ENCODE data around the gene A2M. TPM values are rescaled to one million over a fixed set of nuclear protein-coding genes. Genes with fewer than 3 reads are reported as not detected.

The A2M gene
- total and polyA plus RNA-seq, 2 of the 8 experiments (the other 6 are each of a cell fraction or from before 2014, with no cell fraction given): 0.15 TPM; not detected in 1

GRCh38 chr12:9033265-9033887 is 82.3 kb downstream of the A2M start:
- Histone ChIP-seq H3K27me3 (replicated peaks in 1 of 4; ENCODE audit: control insufficient read depth in 3 of 4, extremely low read depth in 1 of 4, insufficient read depth in 3 of 4, low read length in 3 of 4) (no peaks in the 10 kb centered on the region), H3K9me3 (ENCODE audit: insufficient read depth in 2 of 2, low read depth in 1 of 2, low read length in 1 of 2) (no peaks in the 10 kb centered on the region), H3K4me1 (replicated peaks in 1 of 4; ENCODE audit: control insufficient read depth in 3 of 4, insufficient read depth in 4 of 4, low read length in 3 of 4) (no peaks in the 10 kb centered on the region), H2BK20ac (ENCODE audit: low read length) (no peak overlapping the region), H3K79me1 (ENCODE audit: low read depth, low read length) (no peaks in the 10 kb centered on the region), H2BK12ac (ENCODE audit: low read depth, low read length) (no peak overlapping the region), H3K27ac (ENCODE audit: low read depth, low read length) (no peak overlapping the region), H3K79me2 (ENCODE audit: control insufficient read depth in 1 of 2, insufficient read depth in 2 of 2, low read length in 2 of 2) (no peaks in the 10 kb centered on the region), H3K14ac (ENCODE audit: insufficient read length) (no peak overlapping the region), H3K23ac (ENCODE audit: insufficient read length) (no peak overlapping the region), H4K8ac (ENCODE audit: extremely low read depth, insufficient read depth, low read length) (no peak overlapping the region), H3K4ac (replicated peaks; ENCODE audit: insufficient read length, low read depth, low read length) (no peak overlapping the region), H3K18ac (ENCODE audit: extremely low read depth, low read length) (no peak overlapping the region), H3K9ac (replicated peaks in 1 of 4; ENCODE audit: extremely low read depth in 1 of 4, low read depth in 3 of 4, low read length in 3 of 4) (no peak overlapping the region), H4K91ac (replicated peaks; ENCODE audit: insufficient read length, low read length) (no peak overlapping the region), H3K56ac (replicated peaks; ENCODE audit: insufficient read length, low read depth, low read length) (no peak overlapping the region), H3K4me2 (ENCODE audit: insufficient read depth in 1 of 2, low read depth in 2 of 2, low read length in 2 of 2) (no peak overlapping the region), H2AK5ac (ENCODE audit: low read depth, low read length) (no peak overlapping the region), H3K23me2 (ENCODE audit: low read depth, low read length) (no peaks in the 10 kb centered on the region), H3K36me3 (ENCODE audit: control insufficient read depth in 2 of 4, insufficient read depth in 4 of 4, low read length in 3 of 4) (no peaks in the 10 kb centered on the region), H4K20me1 (replicated peaks in 1 of 2; ENCODE audit: control insufficient read depth in 1 of 2, insufficient read depth in 2 of 2, low read length in 2 of 2) (no peaks in the 10 kb centered on the region), H2BK120ac (replicated peaks; ENCODE audit: low read depth, low read length) (no peak overlapping the region), H2AFZ (ENCODE audit: low read length) (no peak overlapping the region), H2BK15ac (ENCODE audit: low read length) (no peak overlapping the region), H3K4me3 (ENCODE audit: extremely low read depth in 1 of 4, insufficient read depth in 2 of 4, low read depth in 3 of 4, low read length in 4 of 4) (no peak overlapping the region), H2BK5ac (ENCODE audit: low read depth, low read length) (no peak overlapping the region), H4K5ac (ENCODE audit: insufficient read length, low read depth, low read length) (no peak overlapping the region)
- ChIA-PET CTCF (ENCODE audit: partially characterized antibody) (interaction anchor here (0.7 to 9.7 kb wide), 7 partner anchors 8 to 489 kb away, joined by 3 to 119 read pairs (median 7); partner anchors contain the start of gene M6PR), POLR2A (ENCODE audit: partially characterized antibody) (interaction anchor here (1.1 to 1.8 kb wide), 2 partner anchors 32 to 95 kb away, joined by 3 read pairs; no protein-coding TSS in a partner anchor)
- FAIRE-seq (no peak), DNase-seq (ENCODE audit: low read depth in 1 of 2, low spot score in 2 of 2) (no peak)
- WGBS, 2 experiments (ENCODE audit: extremely low coverage in 1 of 2, insufficient coverage in 1 of 2, insufficient read length in 1 of 2, insufficient replicate concordance in 2 of 2, low coverage in 1 of 2, low lambda C conversion rate in 2 of 2, missing lambda C conversion rate in 1 of 2): 81% methylated on average over 2 of the region's 2 CpGs; no CpG with 5 or more reads in 1 of the 2 experiments
- TF ChIP-seq RFX5 (IDR thresholded peaks at IDR 0.05; ENCODE audit: borderline replicate concordance, low read depth, low read length): no peak
- no peak for TF ChIP-seq MAX (IDR thresholded peaks at IDR 0.05)
- TF ChIP-seq CHD1 (IDR thresholded peaks at IDR 0.05; ENCODE audit: low read depth, low read length): no peak
- TF ChIP-seq EP300 (IDR thresholded peaks at IDR 0.05; ENCODE audit: borderline replicate concordance in 1 of 2, low read depth in 2 of 2, low read length in 2 of 2): no peak
- TF ChIP-seq TBP (IDR thresholded peaks at IDR 0.05; ENCODE audit: low read depth, low read length): no peak
- no peak for TF ChIP-seq SRF (IDR thresholded peaks at IDR 0.05; ENCODE audit: low read depth, low read length)
- no peak for TF ChIP-seq RXRA (IDR thresholded peaks at IDR 0.05; ENCODE audit: insufficient read depth, low read depth, low read length)
- no peak for TF ChIP-seq TAF7 (optimal IDR thresholded peaks at IDR 0.05; ENCODE audit: borderline replicate concordance, low read depth, low read length)
- no peak for TF ChIP-seq TAF1 (IDR thresholded peaks at IDR 0.05; ENCODE audit: low read depth, low read length)
- TF ChIP-seq EZH2 (IDR thresholded peaks at IDR 0.05; ENCODE audit: low read depth, low read length, severe bottlenecking): no peak

Data from H1 (cell line).